GM06990 (cell line): ENCODE data around the gene CADM1.

Experiments used
- DNase-seq: peaks from one replicate; pipeline ENCODE4 v3.0.0-alpha.2; 2011; ENCODE audit not compliant: insufficient read length; ENCODE audit errors: extremely low read depth
- H3K27me3 ChIP-seq: replicated peaks from 2 replicates; pipeline ENCODE4 v1.6.0; 2011; ENCODE audit warnings: low read length; ENCODE audit not compliant: control insufficient read depth, insufficient read depth
- H3K36me3 ChIP-seq: 2 replicates; pipeline ENCODE4 v1.5.1; 2011; ENCODE audit warnings: low read length; ENCODE audit not compliant: control insufficient read depth, insufficient read depth
- H3K4me3 ChIP-seq: replicated peaks from 2 replicates; pipeline ENCODE4 v1.5.1; 2011; ENCODE audit warnings: low read depth, mild to moderate bottlenecking, control low read depth, low read length
- TF ChIP-seq, protein P1 (sequence below): IDR thresholded peaks from 2 replicates; pipeline ENCODE4 v1.5.1; 2011; ENCODE audit warnings: low read length, control low read depth, mild to moderate bottlenecking, inconsistent platforms; ENCODE audit not compliant: insufficient read depth, poor library complexity, severe bottlenecking

CADM1 gene

DNA sequence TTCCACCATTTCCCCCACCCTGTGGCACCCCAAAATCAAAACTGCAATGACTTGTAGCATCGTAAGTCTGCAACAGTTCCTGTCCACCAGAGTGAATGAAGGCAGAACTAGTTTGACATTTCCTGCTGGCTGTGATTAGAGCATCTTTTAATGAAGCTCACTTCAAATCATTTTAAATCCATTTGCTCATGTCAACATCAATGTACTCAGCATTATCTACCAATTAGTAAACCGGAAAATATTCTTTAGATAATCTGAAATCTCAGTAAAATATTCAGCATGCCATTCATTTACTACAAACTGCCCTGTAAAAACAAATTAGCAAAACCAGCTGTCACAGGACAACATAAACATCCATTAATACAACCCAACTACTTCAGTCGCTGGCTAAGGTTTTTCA is 38.1 kb downstream of the CADM1 start:
- Histone ChIP-seq H3K4me3 (no peak overlapping the region), H3K27me3 (no peaks in the 10 kb centered on the region), H3K36me3 (no peaks in the 10 kb centered on the region)
- TF ChIP-seq, protein P1, sequence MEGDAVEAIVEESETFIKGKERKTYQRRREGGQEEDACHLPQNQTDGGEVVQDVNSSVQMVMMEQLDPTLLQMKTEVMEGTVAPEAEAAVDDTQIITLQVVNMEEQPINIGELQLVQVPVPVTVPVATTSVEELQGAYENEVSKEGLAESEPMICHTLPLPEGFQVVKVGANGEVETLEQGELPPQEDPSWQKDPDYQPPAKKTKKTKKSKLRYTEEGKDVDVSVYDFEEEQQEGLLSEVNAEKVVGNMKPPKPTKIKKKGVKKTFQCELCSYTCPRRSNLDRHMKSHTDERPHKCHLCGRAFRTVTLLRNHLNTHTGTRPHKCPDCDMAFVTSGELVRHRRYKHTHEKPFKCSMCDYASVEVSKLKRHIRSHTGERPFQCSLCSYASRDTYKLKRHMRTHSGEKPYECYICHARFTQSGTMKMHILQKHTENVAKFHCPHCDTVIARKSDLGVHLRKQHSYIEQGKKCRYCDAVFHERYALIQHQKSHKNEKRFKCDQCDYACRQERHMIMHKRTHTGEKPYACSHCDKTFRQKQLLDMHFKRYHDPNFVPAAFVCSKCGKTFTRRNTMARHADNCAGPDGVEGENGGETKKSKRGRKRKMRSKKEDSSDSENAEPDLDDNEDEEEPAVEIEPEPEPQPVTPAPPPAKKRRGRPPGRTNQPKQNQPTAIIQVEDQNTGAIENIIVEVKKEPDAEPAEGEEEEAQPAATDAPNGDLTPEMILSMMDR, result no peak
- DNase-seq, result no peak

- no peak for DNase-seq
- H3K27me3 ChIP-seq, result no peaks in the 10 kb centered on the region
- TF ChIP-seq, protein P1, result no peak
- no peak overlapping the region for H3K4me3 ChIP-seq
- H3K36me3 ChIP-seq, result no peaks in the 10 kb centered on the region
These were observed 39.9 kb downstream of the CADM1 start for GRCh38 chr11:115464269-115464668.

DNA sequence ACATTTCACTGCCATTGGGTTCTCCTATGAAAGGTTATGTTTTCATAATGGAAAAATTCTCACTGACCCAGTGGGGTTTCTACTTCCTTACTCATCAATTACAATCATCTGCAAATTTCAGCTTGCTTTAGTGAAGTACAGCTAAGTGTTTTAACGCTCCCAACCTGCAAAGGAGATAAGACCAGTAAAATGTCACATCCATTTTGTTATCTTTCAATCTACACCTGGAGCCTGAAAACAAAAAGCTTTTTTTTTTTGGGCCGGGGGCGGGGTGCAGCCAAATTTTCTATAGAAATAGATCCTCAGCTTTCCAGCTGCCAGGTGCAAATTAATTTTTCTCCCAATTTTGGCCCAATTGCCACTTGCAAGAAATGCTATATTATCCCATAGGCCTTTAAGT is 40.6 kb downstream of the CADM1 start:
- H3K27me3 ChIP-seq, result no peaks in the 10 kb centered on the region
- no peak for DNase-seq
- TF ChIP-seq, protein P1, result no peak
- H3K4me3 ChIP-seq, result no peak overlapping the region
- H3K36me3 ChIP-seq, result no peaks in the 10 kb centered on the region

GRCh38 chr11:115462757-115463156 is 41.5 kb downstream of the CADM1 start:
- H3K36me3 ChIP-seq, result no peaks in the 10 kb centered on the region
- TF ChIP-seq, protein P1, result no peak
- no peak overlapping the region for H3K4me3 ChIP-seq
- no peak for DNase-seq
- H3K27me3 ChIP-seq, result no peaks in the 10 kb centered on the region

DNA sequence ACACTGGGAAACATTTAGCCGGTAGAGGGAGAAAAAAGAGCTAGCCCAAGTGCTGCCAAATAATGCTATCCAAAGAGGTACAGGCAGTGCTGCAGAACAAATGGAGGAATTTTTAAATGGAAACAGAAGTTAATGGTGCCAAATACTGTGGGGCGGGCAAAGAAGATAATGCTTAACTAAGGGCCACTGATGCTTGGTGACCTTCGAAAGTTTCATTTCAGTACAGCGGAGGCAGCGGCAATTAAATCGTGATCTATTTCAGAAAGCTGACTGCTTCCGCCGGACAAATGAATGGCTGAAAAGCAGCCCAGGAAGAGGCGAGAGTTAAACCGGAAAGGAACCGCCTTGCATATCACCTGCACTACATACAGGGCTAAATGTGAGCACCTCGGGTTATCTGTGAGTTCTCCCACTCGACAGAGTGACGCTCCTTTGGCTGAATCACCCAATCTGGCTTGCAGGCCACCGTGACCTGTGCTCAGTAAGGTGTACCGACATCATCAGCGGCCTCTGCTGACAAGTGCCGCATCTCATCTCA is 42.1 kb downstream of the CADM1 start:
- TF ChIP-seq, protein P1, result no peak
- Histone ChIP-seq H3K36me3 (no peaks in the 10 kb centered on the region), H3K27me3 (no peaks in the 10 kb centered on the region), H3K4me3 (no peak overlapping the region)
- DNase-seq, result no peak

- no peak for DNase-seq
- TF ChIP-seq, protein P1, result no peak
- Histone ChIP-seq H3K4me3 (no peak overlapping the region), H3K36me3 (no peaks in the 10 kb centered on the region), H3K27me3 (no peaks in the 10 kb centered on the region)
These were observed 43.7 kb downstream of the CADM1 start for GRCh38 chr11:115460512-115460911.
